ENCODE measurements around the gene LCTL.
"Not testable (repeated sequence)": the region's sequence is repeated elsewhere in the genome, so short reads cannot be mapped to it uniquely, and the experiment has no call there.

LCTL gene

DNA sequence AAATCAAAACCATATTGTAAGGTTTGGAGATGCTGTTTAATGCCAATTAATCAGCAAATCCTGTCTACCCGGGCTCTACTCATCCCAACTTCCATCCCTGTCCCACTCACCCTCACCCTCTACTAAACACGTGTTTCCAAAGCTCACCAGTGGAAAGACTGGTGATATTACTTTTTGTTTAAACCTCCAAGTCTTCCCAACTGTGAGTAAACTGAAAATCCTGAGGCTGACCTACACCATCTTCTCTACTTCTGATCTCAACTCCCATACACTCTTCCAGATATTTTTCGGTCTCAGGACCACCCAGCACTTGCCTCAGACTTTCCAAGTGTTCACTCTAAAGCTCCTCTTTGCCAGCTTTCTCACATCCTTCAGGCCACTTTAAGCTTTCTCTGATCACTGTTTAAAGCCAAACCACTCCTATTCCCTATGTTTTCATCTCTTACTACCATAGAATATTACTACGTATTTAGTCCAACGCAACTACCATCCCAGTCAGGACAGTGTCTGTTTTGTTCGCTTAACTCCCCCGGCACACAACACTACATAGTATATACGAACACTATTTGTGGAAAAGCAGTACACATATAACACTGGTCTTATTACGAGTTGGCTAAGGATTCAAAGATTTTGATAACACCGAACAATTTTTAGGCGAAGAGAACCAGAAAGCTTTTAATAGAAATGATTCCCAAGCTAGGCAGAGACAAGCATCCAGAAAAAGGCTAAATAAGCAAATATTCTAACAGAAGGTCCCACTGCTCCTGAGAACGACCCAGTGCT is 61.8 kb downstream of the LCTL start:
- peak overlapping the region; percentile 78 for H3K4me3 ChIP-seq (ENCODE audit: low read depth, low read length)
- TF ChIP-seq, protein P1, sequence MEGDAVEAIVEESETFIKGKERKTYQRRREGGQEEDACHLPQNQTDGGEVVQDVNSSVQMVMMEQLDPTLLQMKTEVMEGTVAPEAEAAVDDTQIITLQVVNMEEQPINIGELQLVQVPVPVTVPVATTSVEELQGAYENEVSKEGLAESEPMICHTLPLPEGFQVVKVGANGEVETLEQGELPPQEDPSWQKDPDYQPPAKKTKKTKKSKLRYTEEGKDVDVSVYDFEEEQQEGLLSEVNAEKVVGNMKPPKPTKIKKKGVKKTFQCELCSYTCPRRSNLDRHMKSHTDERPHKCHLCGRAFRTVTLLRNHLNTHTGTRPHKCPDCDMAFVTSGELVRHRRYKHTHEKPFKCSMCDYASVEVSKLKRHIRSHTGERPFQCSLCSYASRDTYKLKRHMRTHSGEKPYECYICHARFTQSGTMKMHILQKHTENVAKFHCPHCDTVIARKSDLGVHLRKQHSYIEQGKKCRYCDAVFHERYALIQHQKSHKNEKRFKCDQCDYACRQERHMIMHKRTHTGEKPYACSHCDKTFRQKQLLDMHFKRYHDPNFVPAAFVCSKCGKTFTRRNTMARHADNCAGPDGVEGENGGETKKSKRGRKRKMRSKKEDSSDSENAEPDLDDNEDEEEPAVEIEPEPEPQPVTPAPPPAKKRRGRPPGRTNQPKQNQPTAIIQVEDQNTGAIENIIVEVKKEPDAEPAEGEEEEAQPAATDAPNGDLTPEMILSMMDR (IDR thresholded peaks at IDR 0.05; ENCODE audit: borderline replicate concordance, insufficient read depth, low read depth, low read length): no peak

- H3K4me3 ChIP-seq (ENCODE audit: low read depth, low read length): peak overlapping the region; percentile 78
These were observed 62.7 kb downstream of the LCTL start for GRCh38 chr15:66503041-66503648.

DNA sequence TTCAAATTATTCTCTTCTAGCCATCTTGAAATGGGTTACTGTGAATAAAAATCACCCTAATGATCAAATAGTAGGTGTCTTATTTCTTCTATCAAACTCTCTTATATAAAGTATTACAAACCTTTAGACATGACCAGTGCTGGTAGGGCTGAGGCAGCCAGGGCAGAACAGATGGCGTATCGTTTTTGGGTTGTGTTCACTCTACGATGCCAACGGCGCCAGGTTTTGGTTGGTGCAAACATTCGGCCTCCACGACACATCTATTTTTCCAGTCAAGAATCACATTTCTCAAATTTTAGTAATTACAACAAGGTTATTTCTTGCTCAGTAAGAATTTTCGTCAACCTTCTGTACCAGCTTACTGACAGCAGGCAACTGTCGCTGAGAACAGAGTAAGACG is 63.3 kb downstream of the LCTL start:
- peak overlapping the region; percentile 78 for H3K4me3 ChIP-seq (ENCODE audit: low read depth, low read length)

DNA sequence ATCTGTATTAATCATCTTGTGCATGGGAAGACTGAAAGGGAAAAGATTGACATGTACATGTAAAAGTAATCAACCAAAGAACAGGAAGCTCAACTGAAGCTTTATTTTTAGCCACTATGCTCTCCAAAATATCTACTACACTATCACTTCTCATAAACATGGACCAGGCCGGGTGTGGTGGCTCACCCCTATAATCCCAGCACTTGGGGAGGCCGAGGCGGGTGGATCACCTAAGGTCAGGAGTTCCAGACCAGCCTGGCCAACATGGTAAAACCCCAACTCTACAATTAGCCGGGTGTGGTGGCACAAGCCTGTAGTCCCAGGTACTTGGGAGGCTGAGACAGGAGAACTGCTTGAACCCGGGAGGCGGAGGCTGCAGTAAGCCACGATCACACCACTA is 65.5 kb downstream of the LCTL start:
- not testable (repeated sequence) for H3K4me3 ChIP-seq (ENCODE audit: low read depth, low read length)

More for the DNA sequence above, 63.3 kb downstream of the LCTL start:
- TF ChIP-seq, protein P1 (IDR thresholded peaks at IDR 0.05; ENCODE audit: borderline replicate concordance, insufficient read depth, low read depth, low read length): no peak

DNA sequence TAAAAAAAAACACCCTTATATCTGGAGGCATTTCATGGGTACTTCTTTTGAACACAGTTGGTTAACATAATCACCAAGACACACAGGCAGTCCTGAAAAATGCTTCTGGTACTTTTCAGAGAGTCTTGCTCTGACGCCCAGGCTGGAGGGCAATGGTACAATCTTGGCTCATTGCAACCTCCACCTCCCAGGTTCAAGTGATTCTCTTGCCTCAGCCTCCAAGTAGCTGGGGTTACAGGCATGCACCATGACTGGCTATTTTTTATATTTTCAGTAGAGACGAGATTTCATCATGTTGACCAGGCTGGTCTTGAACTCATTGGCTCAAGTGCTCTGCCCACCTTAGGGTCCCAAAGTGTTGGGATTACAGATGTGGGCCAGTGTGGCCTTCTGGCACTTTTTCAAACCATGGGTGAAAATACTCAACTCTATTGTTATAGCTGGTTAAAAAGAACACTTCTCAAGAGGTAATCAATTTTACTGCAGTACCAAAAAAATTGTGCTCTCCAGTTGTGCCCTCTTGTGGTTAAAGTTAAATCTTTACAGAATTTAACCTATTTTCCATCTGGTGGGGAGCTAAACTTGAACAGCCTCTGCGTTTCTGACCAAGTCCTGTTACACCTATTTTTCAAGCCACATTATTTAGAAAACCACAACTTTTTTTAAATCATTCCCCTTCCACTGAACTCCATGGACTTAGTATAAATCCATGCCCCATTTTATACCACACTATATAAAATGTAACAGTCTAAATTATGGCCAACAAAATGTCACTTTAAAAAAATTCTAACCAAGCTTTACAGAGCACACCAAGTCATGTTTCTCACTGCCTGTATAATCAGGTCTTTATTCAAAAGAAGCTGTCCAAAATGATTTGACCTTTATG is 67.1 kb downstream of the LCTL start:
- TF ChIP-seq, protein P1 (IDR thresholded peaks at IDR 0.05; ENCODE audit: borderline replicate concordance, insufficient read depth, low read depth, low read length): no peak
- H3K4me3 ChIP-seq (ENCODE audit: low read depth, low read length): no peak overlapping the region

Data from GM12875 (cell line).